GM18517 (cell line): ENCODE results near the gene RNF166.

Experiments used
- ATAC-seq: cut with Tn5 transposase; IDR thresholded peaks from one replicate; pipeline ENCODE4 v1.9.1; 2021; ENCODE audit warnings: mild to moderate bottlenecking, moderate library complexity; ENCODE audit not compliant: unreplicated experiment

Gene RNF166

DNA sequence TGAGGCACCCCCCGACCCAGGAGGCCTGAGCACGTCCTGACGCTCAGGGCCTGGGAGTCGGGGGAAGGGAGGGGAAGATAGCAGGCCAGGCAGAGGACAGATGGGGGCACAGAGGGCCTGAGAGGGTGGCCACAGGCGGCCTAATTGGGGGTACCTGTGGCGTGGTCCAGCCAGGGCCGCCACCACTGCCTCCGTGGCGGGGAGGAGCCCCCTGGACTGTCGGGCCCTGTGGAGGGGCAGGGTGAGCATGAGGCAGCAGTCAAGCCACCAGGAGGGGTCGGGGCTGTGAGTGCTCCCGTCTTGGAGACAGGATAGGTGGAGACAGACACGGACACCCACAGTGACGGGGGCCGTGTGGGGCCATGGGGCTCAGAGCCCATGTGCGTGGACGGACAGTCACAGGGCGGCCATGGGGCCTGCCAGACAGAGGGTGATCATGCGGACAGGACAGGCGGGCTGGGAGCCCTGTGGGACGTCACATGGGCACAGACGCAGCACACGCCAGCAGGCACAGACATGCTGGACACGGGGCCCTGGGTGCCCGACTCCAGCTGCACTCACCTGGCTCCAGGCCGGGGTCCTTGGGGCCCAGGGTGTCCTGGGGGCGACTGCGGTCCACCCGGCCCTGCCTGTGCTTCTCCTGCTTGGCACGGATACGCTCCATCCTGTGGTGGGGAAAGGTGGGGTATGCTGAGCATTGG, 18.8 kb upstream of the RNF166 start:
- ATAC-seq, result no peak

DNA sequence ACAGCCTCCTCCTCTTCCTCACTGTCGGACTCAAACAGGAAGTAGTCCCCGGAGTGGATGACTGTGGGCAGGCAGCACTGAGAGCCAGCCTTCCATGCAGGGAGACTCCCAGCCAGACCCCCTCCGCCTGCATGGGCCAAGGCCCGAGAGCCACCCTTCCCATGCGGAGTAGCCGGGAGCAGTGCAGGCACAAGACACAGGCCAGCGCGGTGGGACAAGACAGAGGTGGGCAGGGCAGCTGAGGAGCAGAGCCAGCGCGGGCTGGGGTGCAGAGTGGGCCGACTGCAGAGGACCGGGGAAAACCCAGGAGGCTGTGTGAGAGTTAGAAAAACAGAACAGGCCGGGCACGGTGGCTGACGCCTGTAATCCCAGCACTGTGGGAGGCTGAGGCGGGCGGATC, 17.7 kb upstream of the RNF166 start:
- no peak for ATAC-seq

DNA sequence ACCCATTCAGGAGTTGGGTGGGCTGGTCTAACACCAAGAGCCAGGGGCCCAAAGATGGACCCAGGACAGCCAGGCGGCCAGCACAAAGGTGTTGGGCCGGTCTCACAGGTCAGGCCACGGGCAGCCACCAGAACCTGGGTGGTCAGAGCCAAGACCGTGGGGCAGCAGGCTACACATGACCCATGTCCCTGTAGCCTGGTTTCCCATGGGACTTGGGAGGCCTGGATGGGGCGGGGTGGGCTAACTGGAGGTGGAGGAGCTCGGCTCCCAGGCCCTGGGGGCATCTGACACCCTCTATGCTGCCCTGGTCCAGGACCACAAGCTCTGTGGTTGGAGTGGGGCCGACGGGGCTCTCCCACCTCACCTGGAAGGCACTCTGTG, 17.3 kb upstream of the RNF166 start:
- ATAC-seq, result no peak

DNA sequence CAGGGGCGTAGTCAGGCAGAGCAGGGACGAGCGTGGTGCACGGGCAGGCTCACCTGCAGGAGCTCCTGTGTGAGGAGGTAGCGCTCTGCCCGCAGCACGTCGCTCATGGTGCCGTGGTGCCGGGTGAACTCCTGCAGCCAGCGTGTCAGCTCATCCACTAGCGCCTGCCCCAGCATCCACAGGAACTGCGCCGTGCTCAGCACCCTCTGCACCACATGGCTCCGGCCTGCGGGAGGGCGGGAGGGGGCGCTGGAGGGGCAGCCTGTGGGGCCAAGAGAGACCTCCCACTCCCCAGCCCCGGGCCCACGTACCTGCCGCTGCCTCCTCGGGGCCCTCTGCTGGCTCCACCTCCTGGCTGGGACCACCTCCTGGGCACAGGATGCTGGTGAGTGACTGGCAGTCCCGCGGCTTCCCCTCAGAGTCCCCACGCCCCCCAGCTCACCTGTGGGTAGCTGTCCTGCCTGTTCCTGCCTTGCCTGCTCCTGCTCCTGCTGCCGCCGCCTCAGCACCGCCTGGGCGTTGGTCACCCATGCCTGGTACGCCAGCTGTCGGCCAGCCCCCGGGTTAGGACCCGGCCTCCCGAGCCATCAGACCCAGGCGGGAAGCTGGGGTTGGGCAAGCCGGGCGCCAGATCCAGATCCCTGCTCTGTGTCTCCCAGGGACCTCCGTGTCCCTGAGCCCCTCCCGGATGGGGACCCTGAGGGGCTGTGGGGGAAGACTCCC, 16.7 kb upstream of the RNF166 start:
- ATAC-seq, result no peak

DNA sequence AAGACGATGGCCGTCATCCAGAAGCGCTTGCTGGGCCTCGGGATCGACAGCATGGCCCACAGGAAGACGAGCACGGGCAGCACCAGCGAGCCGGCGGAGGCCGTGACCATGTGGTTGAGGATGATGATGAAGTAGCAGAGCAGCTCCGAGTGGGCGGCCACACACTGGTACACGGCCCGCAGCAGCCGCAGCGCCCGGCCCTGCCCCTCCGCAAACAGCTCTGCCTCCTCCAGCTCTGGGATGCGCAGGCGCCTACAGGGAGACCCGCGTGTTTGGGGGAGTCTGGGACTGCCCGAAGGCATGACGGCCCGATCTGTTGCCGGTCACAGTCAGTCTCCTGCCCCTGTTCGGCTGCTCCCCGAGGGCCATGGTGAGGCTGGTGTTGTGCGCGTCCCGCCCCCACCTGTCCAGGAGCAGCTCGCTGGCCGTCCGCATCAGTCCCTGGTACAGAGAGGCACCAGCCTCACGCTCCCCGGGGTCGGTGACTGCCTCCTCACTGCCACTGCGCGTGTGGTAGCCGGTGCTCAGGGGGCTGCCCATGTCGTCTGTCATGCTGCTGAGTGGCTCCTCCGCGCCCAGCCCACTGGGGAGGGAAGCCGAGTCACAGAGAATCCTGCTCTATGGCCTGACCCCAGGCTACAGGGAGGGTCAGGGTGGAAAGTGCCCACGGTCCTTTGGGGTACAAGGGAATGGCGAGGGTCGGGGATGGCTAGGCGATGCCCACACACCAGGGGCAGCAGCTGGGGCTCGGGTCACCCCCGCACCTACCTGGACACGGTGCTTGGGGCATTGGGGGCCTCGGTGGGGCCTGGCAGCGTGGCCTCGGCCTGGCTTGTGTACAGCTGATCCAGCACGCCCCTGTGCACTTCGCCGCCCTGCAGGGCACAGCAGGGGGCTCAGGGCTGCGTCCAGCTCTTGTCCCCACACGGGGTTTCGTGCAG, 15.9 kb upstream of the RNF166 start:
- ATAC-seq, result no peak

DNA sequence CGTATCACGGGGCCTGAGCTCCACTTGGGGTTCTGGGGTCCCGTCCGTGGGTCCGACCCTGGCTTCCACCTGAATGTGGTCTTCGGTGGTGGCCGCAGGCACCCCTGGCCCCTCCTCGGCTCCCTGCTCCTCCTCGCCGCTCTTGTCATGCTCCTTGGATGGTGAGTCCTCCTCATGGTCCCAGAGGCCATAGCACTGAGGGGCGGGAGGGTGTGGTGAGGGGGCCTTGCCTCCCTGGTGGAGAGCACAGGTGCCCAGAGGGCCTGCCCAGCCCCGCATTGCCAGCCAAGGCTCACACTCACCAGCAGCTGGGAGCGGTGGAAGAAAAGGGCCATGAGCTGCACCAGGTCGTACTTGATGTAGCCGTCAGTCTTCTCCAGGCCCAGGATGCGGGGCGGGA, 15.0 kb upstream of the RNF166 start:
- ATAC-seq, result no peak

DNA sequence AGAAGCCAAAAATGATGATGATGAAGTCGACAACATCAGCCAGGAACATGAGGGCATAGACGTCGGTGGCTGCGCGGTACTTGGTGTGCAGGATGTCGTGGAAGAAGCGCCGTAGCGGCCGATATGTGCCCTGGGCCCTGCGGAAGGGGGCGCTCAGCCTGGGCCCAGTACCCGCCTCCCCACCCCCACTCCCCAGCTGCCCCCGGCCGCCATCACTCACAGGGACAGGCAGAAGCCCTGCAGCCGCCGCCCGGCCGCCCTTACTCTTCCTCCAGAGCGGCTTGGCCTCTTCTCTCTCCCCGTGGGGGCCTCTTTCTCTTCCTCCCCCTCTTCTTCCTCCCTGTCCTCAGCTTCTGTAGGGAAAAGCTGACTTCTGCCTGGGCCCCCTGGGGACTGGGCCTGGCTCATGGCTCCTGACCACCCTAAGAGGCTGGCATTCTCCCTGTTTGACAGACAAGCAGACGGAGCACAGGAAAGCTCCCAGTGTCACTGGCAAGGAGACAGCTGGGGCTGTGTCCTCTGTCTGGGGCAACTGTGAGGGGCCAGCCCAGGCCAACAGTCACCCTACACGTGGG, 14.3 kb upstream of the RNF166 start:
- no peak for ATAC-seq

DNA sequence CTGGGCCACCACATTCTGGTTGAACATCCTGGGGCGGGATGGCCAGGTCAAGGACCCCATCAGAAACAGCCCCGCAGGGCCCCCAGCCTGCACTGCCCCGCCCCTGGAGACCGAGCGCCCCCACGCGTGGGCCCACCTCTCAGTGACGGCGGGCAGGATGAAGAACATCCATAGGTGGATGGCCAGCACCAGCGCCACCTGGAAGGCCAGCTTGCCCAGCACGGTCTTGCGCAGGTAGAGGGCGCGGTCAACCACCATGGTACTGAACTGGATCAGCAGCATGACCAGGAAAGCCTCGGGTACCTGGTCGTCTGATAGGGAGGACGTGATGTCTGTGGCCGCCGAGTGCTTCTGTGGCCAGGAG, 13.7 kb upstream of the RNF166 start:
- ATAC-seq, result no peak

DNA sequence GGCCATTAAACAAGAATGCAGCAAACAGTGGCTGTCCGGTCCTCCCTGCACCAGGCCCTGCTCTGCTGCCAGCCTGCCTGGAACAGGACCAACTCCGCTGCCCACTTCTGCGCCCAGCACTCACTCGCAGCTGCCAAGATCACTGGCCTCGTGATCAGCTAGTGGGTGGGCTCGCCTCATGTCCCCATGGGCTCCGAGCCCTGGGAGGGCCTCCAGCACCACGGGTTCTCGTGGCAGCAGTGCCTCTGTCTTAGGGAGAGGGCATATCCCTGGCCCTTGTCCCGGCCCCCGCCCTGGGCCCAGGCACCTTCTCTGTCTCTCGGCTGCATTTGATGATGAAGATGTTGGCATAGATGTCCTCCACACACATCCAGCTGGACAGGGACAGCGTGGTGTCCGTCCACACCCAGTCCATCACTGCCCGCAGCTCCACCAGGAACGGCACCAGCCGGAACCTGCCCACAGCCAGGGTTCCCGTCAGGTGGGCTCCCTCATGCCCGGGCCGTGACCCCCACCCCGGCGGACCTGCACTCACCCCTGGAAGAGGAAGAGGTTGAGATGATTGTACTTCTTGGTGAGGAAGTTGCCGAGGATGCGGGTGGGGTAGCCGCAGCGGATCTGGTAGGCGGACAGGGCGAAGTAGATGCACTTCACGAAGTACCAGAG, 13.2 kb upstream of the RNF166 start:
- ATAC-seq, result no peak

DNA sequence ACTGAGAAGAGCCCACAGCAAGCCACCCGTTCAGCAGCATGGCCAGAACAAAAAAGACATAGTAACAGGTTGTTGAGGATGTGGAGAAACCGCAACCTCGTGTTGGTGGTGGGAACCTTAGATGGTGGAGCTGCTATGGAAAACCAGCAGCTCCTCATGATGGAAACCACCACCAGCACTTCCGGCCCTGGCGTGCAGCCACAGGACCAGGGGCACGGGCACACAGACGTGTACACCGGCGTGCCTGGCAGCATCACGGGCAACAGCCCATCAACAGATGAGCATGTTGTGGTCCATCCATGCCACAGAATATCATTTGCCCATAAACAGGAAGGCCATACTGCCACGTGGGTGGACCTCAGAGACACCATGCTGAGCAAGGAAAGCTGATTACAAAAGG, 12.0 kb upstream of the RNF166 start:
- ATAC-seq, result no peak

DNA sequence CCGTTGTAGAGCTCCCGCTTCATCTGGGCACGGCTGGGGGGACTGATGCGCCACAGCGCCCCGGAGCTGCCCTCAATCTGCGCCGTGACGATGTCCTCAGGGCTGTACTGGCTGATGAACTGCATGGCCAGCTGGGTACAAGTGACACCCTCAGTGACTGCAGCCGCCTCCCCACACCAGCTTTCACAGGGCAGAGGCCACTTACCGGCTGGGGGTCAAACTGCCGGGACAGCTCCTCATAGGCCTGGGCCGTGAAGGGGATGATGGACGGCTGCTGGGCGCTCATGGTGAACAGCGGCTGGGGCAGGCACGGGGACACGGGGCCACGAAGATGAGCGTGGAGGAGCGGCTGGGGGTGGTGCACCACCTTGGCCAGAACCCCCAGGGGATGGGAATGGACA, 10.4 kb upstream of the RNF166 start:
- no peak for ATAC-seq

DNA sequence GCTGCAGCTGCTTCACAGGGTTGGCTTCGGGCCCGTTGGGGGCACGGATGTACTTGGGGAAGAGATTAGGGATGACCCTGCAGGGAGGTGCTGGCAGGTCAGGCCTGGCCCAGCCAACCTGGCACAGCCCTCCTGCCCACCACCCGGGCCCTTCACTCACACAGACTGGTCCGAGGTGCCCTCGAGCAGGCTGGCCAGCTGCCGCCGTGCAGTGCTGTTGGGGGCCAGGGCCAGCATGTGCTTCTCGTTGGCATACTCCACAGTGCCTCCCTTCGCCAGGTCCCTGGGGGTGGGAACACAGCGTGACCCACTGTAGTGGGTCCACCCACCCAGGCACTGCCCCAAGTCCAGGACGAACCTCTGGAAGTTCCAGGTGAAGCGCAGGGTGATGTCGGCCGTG, 10.0 kb upstream of the RNF166 start:
- ATAC-seq, result no peak

DNA sequence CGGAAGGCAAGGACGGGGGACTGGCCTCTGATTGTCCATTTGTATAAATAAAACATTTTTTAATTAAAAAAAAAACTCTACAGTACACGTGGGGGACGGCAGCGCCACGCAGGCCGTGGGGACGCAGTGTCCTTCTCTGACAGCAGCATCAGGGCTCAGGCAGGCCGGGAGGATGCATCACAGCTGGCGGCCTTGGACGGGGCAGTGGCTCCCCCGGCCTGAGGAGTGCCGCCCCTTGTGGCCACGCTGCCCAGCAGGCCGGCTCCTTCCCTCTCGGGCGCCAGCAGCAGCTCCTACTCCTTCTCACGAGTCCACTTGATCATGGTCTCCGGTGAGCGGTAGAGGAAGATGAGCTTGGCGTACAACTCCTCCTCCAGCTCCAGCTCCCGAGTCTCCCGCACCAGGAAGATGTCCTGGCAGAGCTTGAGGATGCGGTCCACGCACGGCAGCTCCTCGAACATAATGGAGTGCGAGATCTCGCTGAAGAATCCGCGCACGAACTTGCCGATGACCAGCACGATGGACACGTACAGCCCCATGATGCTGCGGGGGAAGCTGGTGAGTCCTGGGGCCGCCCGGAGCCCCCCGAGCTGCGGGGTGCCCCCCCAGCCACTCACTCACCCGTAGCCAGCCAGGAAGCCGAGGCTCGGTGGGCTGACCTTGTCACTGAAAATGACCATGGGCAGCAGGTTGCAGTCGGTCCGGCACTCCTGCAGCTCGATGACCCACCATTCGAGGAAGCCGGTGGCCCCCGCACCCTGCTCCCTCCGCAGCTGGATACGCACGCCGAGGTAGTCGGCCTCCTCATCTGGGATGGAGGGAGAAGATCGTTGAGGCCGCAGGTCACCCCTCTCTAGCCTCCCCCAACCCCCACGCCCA, 9.3 kb upstream of the RNF166 start:
- no peak for ATAC-seq

DNA sequence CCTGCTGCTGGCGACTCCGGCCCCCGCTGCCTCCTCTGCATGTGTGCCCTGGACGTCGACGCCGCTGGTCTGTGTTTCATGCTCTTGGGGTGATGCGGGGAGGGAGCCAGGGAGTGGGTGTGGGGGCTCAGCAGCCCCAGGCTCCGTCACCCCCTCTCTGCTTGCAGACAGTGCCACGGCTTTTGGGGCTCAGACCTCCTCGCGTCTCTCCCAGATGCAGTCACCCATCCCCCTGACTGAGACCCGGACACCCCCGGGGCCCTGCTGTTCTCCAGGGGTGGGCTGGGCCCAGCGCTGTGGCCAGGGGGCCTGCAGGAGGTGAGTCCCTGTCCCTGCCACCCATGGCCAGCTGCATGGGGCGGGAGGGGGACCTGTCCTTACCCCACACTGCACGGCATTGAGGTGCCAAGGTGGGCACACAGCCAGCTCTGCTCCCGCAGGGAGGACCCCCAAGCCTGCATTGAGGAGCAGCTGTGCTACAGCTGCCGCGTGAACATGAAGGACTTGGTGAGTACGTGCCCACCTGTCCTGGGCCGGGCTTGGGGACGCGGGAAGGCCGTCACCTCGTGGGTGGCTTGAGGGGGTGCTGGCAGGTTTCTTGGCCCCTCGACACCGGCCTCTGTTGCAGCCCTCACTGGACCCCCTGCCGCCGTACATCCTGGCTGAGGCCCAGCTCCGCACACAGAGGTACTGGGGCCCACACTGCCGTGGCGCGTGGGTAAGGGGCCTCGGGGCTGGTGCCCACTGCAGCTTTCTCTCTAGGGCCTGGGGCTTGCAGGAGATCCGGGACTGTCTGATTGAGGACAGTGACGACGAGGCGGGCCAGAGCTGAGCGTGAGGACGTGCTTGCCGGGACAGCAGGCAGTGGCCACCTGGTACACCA, 8.5 kb upstream of the RNF166 start:
- no peak for ATAC-seq

DNA sequence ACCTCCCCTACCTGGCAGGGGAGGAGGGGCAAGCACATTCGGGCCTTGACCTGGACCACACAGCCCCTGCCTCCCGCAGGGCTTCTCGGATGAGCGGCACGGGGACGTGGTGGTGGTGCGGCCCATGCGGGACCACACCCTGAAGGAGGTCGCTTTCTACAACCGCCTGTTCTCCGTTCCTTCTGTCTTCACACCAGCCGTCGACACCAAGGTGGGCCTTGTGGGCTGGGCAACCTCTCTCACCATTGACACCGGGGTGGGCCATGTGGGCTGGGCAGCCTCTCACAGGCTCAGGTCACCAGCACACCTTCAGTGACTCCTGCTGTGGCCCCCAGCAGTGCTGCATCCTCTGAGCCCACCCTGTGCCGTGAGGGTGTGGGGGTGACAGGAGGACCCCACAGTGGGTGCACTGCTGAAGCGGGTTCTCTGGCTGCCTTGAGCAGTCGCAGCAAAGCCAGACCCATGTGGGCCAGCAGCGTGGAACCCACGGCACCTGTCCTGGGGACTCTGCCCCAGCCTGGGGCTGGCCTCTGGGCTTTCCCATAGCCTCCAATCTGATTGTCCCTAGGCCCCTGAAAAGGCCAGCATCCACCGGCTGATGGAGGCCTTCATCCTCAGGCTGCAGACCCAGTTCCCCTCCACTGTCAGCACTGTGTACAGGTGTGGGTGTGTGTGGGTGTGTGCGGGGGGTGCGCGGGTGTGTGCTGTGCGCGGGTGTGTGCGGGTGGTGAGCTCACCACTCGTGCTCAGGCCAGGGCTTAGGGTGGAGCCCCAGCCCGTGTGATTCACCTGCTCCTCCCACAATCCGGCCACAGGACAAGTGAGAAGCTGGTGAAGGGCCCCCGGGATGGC, 7.6 kb upstream of the RNF166 start:
- ATAC-seq, result no peak

DNA sequence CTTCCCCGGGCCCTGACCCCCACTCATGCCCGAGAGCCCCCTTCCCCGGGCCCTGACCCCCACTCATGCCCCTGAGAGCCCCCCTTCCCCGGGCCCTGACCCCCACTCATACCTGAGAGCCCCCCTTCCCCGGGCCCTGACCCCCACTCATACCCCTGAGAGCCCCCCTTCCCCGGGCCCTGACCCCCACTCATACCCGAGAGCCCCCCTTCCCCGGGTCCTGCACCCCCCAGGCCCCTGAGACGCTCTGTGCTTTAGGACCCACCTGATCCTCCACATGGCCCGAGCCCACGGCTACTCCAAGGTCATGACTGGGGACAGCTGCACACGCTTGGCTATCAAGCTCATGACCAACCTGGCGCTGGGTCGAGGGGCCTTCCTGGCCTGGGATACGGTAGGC, 6.8 kb upstream of the RNF166 start:
- ATAC-seq, result no peak

DNA sequence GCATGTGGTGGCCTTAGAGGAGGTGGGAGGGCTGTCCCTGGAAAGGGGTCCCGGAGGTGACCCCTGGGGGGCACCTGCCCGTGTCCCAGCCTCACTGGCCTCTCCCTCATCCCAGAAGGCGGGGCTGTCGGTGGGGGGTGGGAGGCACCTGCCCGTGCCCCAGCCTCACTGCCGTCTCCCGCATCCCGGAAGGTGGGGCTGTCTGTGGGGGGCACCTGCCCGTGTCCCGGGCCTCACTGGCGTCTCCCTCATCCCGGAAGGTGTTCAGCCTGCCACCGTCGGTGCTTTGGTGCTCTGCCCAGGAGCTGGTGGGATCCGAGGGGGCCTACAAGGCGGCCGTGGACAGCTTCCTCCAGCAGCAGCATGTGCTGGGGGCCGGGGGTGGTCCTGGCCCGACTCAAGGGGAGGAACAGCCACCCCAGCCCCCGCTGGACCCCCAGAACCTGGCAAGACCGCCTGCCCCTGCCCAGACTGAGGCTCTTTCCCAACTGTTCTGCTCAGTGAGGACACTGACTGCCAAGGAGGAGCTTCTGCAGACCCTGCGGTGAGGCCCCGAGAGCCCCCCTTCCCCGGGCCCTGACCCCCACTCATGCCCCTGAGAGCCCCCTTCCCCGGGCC, 6.3 kb upstream of the RNF166 start:
- ATAC-seq, result no peak
